HepG2 (cell line): ENCODE measurements around the gene TIMM44. TPM values are rescaled to one million over a fixed set of nuclear protein-coding genes. Genes with fewer than 3 reads are reported as not detected.
A peak's percentile ranks its signal among the peaks of the same experiment; 100 is the strongest.

Experiments used
- AHR ChIP-seq: IDR thresholded peaks from 2 replicates; pipeline ENCODE4 v1.6.1; 2018; ENCODE audit warnings: missing genetic modification reagents, missing compliant biosample characterization
- ATF7 ChIP-seq, 2 experiments: fragments of 450-650 bp in 1 of 2; sonication (generic) in 1 of 2; formaldehyde crosslinking in 1 of 2; IDR thresholded peaks; 2 replicates each; pipeline versions ENCODE4 v1.4.0 to v1.6.1; 2016 to 2020; ENCODE audit warnings: antibody characterized with exemption in 1 of 2, mild to moderate bottlenecking in 1 of 2, missing genetic modification reagents in 1 of 2
- BRD4 ChIP-seq: sonication (generic); formaldehyde crosslinking; IDR thresholded peaks from 2 replicates; pipeline ENCODE4 v1.4.0; 2020; ENCODE audit warnings: missing genetic modification reagents
- CENPT ChIP-seq: sonication (generic); formaldehyde crosslinking; IDR thresholded peaks from 2 replicates; pipeline ENCODE4 v1.8.0; 2022; ENCODE audit warnings: low read depth, mild to moderate bottlenecking, moderate library complexity, missing genetic modification reagents
- LCORL ChIP-seq, 2 experiments: fragments of 450-650 bp in 1 of 2; sonication (generic) in 1 of 2; formaldehyde crosslinking in 1 of 2; IDR thresholded peaks; 2 replicates each; pipeline versions ENCODE4 v1.5.0 to v1.6.1; 2017 to 2020; ENCODE audit warnings: antibody characterized with exemption in 1 of 2, missing genetic modification reagents in 1 of 2
- PRMT3 ChIP-seq: sonication (generic); formaldehyde crosslinking; IDR thresholded peaks from 2 replicates; pipeline ENCODE4 v1.8.1; 2022; ENCODE audit warnings: low read depth, mild to moderate bottlenecking, moderate library complexity, missing genetic modification reagents, borderline replicate concordance
- TSC22D2 ChIP-seq: sonication (generic); formaldehyde crosslinking; IDR thresholded peaks from 2 replicates; pipeline ENCODE4 v1.5.1; 2020; ENCODE audit warnings: missing genetic modification reagents, mild to moderate bottlenecking, borderline replicate concordance
- ZNF34 ChIP-seq: sonication (generic); formaldehyde crosslinking; IDR thresholded peaks from 2 replicates; pipeline ENCODE4 v1.4.0; 2020; ENCODE audit warnings: mild to moderate bottlenecking, missing genetic modification reagents, borderline replicate concordance
- ZNF501 ChIP-seq: sonication (generic); formaldehyde crosslinking; IDR thresholded peaks from 2 replicates; pipeline ENCODE4 v1.5.1; 2020; ENCODE audit warnings: mild to moderate bottlenecking, moderate library complexity, missing genetic modification reagents
- polyA plus RNA-seq, 8 experiments: library from polyadenylated mRNA; depleted of rRNA in 3 of 8; stranded (reverse) in 7 of 8; unstranded in 1 of 8; fragments of >200 nt; fragmentation: Illumina TruSeq in 4 of 8; extraction: Trizol in 4 of 8; gene quantifications; 2 replicates each; pipeline versions ENCODE4 v1.2.1 to v1.2.3, GENCODE V29; 2011 to 2016; ENCODE audit warnings: low read depth in 4 of 8, missing spikeins in 1 of 8, mixed read lengths in 1 of 8; ENCODE audit not compliant: insufficient read depth in 1 of 8
- total RNA-seq, 5 experiments: library from RNA; depleted of rRNA; stranded (reverse); fragments of >200 nt; fragmentation: Illumina TruSeq; extraction: Trizol; gene quantifications; 2 replicates each; pipeline ENCODE4 v1.2.3, GENCODE V29; 2016; ENCODE audit warnings: low read depth in 1 of 5
- TF ChIP-seq, protein P1 (sequence below): fragments of 450-650 bp; IDR thresholded peaks from 2 replicates; pipeline ENCODE4 v1.6.1; 2017
- TF ChIP-seq, protein P2 (sequence below): sonication (generic); formaldehyde crosslinking; IDR thresholded peaks from 2 replicates; pipeline ENCODE4 v1.5.0; 2020; ENCODE audit warnings: mild to moderate bottlenecking, missing genetic modification reagents
- TF ChIP-seq, protein P3 (sequence below), 2 experiments: sonication (generic) in 1 of 2; formaldehyde crosslinking in 1 of 2; IDR thresholded peaks; 2 replicates each; pipeline versions ENCODE4 v1.4.0 to v1.6.1; 2018 to 2020; ENCODE audit warnings: missing genetic modification reagents in 2 of 2, borderline replicate concordance in 1 of 2, low read depth in 1 of 2, mild to moderate bottlenecking in 1 of 2, missing biosample characterization in 1 of 2
- TF ChIP-seq, protein P4 (sequence below): sonication (generic); formaldehyde crosslinking; IDR thresholded peaks from 2 replicates; pipeline ENCODE4 v1.5.1; 2020; ENCODE audit warnings: mild to moderate bottlenecking, missing genetic modification reagents, moderate library complexity
- TF ChIP-seq, protein P5 (sequence below): sonication (generic); formaldehyde crosslinking; conservative IDR thresholded peaks from 2 replicates; pipeline ENCODE4 v1.8.1; 2023; ENCODE audit warnings: missing genetic modification reagents
- TF ChIP-seq, protein P6 (sequence below): sonication (generic); formaldehyde crosslinking; IDR thresholded peaks from 2 replicates; pipeline ENCODE4 v1.9.0; 2021; ENCODE audit warnings: missing genetic modification reagents, mild to moderate bottlenecking, borderline replicate concordance

The TIMM44 gene
- total and polyA plus RNA-seq, 2 of the 13 experiments (the other 11 are each of a cell fraction or from before 2014, with no cell fraction given), result 42.9 to 72.6 TPM

DNA sequence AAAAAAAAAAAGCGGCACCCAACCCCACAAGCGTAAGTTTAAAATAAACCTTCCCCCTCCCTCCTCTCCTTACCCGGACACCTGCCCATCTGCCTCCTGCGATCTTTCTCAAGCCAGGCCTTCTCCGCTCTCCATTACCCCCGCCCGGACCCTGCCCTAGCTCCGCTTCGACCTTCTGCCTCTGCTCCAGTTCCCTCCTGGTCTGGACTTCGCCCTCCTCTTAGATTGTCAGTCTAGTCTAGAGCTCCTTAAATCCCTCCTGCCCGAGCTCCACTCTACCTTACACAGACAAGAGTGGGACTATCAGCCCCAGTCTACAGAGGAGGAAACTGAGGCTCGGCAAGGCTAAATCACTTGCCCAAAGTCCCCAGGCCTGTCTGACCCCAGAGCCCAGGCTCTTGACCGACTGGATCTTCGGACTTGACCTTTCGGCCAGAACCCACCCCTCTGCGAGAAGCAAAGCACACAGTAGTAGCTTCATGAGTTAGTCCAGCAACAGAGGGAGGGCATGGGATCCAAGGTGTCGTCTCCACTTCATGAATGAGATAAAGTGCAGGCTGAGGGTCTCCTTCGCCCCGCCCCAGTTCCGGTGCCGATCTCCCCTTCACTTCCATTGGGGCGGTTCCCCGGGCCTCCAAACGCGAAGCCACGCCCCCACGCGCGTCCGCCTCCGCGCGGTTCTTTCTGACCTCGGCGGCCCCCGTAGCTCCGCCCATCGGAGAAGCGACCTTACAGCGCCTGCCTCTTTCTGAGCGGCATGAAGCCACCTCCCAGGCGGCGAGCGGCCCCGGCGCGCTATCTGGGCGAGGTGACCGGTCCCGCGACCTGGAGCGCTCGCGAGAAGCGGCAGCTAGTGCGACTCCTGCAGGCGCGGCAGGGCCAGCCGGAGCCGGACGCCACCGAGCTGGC is 23.6 kb downstream of the TIMM44 start, which contains the start of gene SNAPC2 (continued):
- TF ChIP-seq, protein P1, sequence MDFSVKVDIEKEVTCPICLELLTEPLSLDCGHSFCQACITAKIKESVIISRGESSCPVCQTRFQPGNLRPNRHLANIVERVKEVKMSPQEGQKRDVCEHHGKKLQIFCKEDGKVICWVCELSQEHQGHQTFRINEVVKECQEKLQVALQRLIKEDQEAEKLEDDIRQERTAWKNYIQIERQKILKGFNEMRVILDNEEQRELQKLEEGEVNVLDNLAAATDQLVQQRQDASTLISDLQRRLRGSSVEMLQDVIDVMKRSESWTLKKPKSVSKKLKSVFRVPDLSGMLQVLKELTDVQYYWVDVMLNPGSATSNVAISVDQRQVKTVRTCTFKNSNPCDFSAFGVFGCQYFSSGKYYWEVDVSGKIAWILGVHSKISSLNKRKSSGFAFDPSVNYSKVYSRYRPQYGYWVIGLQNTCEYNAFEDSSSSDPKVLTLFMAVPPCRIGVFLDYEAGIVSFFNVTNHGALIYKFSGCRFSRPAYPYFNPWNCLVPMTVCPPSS, result no peak
- TF ChIP-seq AHR (CRISPR knock-in tag) (no peak), CENPT (CRISPR knock-in tag) (0 out of 2 replicates have a peak, but pooled peaks have one; percentile 42), ATF7 (IDR thresholded peaks at IDR 0.05) (no peak), ATF7 (CRISPR knock-in tag; IDR thresholded peaks at IDR 0.05) (no peak), LCORL (IDR thresholded peaks at IDR 0.05) (no peak), LCORL (CRISPR knock-in tag; IDR thresholded peaks at IDR 0.05) (peak; percentile 73; the same call in 1 of the 2 replicates), BRD4 (no peak), PRMT3 (CRISPR knock-in tag) (no peak; the same call in 1 of the 2 replicates), TSC22D2 (CRISPR knock-in tag) (no peak), ZNF501 (CRISPR knock-in tag) (no peak; the same call in 1 of the 2 replicates), ZNF34 (CRISPR knock-in tag) (0 out of 2 replicates have a peak, but pooled peaks have one; percentile 68)
- TF ChIP-seq, protein P2, sequence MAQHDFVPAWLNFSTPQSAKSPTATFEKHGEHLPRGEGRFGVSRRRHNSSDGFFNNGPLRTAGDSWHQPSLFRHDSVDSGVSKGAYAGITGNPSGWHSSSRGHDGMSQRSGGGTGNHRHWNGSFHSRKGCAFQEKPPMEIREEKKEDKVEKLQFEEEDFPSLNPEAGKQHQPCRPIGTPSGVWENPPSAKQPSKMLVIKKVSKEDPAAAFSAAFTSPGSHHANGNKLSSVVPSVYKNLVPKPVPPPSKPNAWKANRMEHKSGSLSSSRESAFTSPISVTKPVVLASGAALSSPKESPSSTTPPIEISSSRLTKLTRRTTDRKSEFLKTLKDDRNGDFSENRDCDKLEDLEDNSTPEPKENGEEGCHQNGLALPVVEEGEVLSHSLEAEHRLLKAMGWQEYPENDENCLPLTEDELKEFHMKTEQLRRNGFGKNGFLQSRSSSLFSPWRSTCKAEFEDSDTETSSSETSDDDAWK (CRISPR knock-in tag), result no peak
- TF ChIP-seq, protein P3, sequence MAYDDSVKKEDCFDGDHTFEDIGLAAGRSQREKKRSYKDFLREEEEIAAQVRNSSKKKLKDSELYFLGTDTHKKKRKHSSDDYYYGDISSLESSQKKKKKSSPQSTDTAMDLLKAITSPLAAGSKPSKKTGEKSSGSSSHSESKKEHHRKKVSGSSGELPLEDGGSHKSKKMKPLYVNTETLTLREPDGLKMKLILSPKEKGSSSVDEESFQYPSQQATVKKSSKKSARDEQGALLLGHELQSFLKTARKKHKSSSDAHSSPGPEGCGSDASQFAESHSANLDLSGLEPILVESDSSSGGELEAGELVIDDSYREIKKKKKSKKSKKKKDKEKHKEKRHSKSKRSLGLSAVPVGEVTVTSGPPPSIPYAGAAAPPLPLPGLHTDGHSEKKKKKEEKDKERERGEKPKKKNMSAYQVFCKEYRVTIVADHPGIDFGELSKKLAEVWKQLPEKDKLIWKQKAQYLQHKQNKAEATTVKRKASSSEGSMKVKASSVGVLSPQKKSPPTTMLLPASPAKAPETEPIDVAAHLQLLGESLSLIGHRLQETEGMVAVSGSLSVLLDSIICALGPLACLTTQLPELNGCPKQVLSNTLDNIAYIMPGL (CRISPR knock-in tag; IDR thresholded peaks at IDR 0.05; ENCODE audit: borderline replicate concordance in 1 of 2, low read depth in 1 of 2), result peak; percentile 72 to 75; a peak in 3 of 4 replicates
- TF ChIP-seq, protein P4, sequence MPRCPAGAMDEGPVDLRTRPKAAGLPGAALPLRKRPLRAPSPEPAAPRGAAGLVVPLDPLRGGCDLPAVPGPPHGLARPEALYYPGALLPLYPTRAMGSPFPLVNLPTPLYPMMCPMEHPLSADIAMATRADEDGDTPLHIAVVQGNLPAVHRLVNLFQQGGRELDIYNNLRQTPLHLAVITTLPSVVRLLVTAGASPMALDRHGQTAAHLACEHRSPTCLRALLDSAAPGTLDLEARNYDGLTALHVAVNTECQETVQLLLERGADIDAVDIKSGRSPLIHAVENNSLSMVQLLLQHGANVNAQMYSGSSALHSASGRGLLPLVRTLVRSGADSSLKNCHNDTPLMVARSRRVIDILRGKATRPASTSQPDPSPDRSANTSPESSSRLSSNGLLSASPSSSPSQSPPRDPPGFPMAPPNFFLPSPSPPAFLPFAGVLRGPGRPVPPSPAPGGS, result peak; percentile 58; the same call in 1 of the 2 replicates
- TF ChIP-seq, protein P5, sequence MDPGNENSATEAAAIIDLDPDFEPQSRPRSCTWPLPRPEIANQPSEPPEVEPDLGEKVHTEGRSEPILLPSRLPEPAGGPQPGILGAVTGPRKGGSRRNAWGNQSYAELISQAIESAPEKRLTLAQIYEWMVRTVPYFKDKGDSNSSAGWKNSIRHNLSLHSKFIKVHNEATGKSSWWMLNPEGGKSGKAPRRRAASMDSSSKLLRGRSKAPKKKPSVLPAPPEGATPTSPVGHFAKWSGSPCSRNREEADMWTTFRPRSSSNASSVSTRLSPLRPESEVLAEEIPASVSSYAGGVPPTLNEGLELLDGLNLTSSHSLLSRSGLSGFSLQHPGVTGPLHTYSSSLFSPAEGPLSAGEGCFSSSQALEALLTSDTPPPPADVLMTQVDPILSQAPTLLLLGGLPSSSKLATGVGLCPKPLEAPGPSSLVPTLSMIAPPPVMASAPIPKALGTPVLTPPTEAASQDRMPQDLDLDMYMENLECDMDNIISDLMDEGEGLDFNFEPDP (CRISPR knock-in tag), result no peak
- TF ChIP-seq, protein P6, sequence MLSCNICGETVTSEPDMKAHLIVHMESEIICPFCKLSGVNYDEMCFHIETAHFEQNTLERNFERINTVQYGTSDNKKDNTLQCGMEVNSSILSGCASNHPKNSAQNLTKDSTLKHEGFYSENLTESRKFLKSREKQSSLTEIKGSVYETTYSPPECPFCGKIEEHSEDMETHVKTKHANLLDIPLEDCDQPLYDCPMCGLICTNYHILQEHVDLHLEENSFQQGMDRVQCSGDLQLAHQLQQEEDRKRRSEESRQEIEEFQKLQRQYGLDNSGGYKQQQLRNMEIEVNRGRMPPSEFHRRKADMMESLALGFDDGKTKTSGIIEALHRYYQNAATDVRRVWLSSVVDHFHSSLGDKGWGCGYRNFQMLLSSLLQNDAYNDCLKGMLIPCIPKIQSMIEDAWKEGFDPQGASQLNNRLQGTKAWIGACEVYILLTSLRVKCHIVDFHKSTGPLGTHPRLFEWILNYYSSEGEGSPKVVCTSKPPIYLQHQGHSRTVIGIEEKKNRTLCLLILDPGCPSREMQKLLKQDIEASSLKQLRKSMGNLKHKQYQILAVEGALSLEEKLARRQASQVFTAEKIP, result no peak
